Stimulated activated CD8-positive, alpha-beta memory T cell treated with anti-CD3 and anti-CD28 coated beads, Interleukin-12 subunit alpha, Interleukin-12 subunit beta, amount 100 ng/mL, for 4 hours (primary cell): ENCODE results near the gene RWDD3.
A peak's percentile ranks its signal among the peaks of the same experiment; 100 is the strongest.

ENCODE experiments used
- DNase-seq: peaks from one replicate; pipeline ENCODE4 v3.0.0-alpha.2; 2020; ENCODE audit warnings: low read depth

The RWDD3 gene

GRCh38 chr1:95233737-95234500, at the start of gene RWDD3:
Gene RWDD3, plus strand, starts transcription at chr1:95234210. Its CDS starts 21 bp downstream, at chr1:95234231.
- peak; percentile 89 for DNase-seq

- DNase-seq = no peak
These were observed 47.9 kb upstream of the RWDD3 start for GRCh38 chr1:95186149-95186548.

- DNase-seq = no peak
These were observed 40.4 kb upstream of the RWDD3 start for GRCh38 chr1:95193591-95193990.

- no peak for DNase-seq
These were observed 39.0 kb upstream of the RWDD3 start for GRCh38 chr1:95195046-95195445.

- no peak for DNase-seq
These were observed 38.0 kb upstream of the RWDD3 start for GRCh38 chr1:95196017-95196416.

- no peak for DNase-seq
These were observed 36.3 kb upstream of the RWDD3 start for GRCh38 chr1:95197616-95198252.

GRCh38 chr1:95201905-95202304, 32.1 kb upstream of the RWDD3 start:
- no peak for DNase-seq

- DNase-seq = no peak
These were observed 30.0 kb upstream of the RWDD3 start for GRCh38 chr1:95203908-95204437.

GRCh38 chr1:95206514-95206913, 27.5 kb upstream of the RWDD3 start:
- DNase-seq = no peak

GRCh38 chr1:95207223-95207935, 26.6 kb upstream of the RWDD3 start:
- DNase-seq = no peak

- no peak for DNase-seq
These were observed 25.1 kb upstream of the RWDD3 start for GRCh38 chr1:95208876-95209275.

GRCh38 chr1:95209291-95209690, 24.7 kb upstream of the RWDD3 start:
- DNase-seq = no peak

GRCh38 chr1:95216292-95216990, 17.6 kb upstream of the RWDD3 start:
- no peak for DNase-seq

GRCh38 chr1:95217371-95217770, 16.6 kb upstream of the RWDD3 start:
- no peak for DNase-seq

- DNase-seq = no peak
These were observed 14.6 kb upstream of the RWDD3 start for GRCh38 chr1:95219407-95219806.

- no peak for DNase-seq
These were observed 12.7 kb upstream of the RWDD3 start for GRCh38 chr1:95221306-95221705.

- DNase-seq = no peak
These were observed 11.4 kb upstream of the RWDD3 start for GRCh38 chr1:95222629-95223028.

- DNase-seq = no peak
These were observed 10.9 kb upstream of the RWDD3 start for GRCh38 chr1:95223110-95223509.

GRCh38 chr1:95226781-95227660, 7.0 kb upstream of the RWDD3 start:
- no peak for DNase-seq

- no peak for DNase-seq
These were observed 5.0 kb upstream of the RWDD3 start for GRCh38 chr1:95229037-95229436.

- DNase-seq = no peak
These were observed 4.3 kb upstream of the RWDD3 start for GRCh38 chr1:95229706-95230105.
